H9 (cell line): ENCODE results near the gene NCLN. TPM values are rescaled to one million over a fixed set of nuclear protein-coding genes. Genes with fewer than 3 reads are reported as not detected.

Source experiments
- DNase-seq: peaks from one replicate; pipeline ENCODE4 v3.0.0-alpha.2; 2017
- H2AFZ ChIP-seq: one replicate; pipeline ENCODE4 v1.6.1; 2013; ENCODE audit warnings: mild to moderate bottlenecking, low read length, control low read depth, moderate library complexity
- H2AK5ac ChIP-seq: 2 replicates; pipeline ENCODE4 v1.6.1; 2013; ENCODE audit warnings: low read length, control low read depth, mixed read lengths; ENCODE audit not compliant: insufficient read length
- H2BK120ac ChIP-seq: one replicate; pipeline ENCODE4 v1.6.1; 2013; ENCODE audit warnings: low read depth, mild to moderate bottlenecking, low read length, control low read depth, inconsistent platforms; ENCODE audit not compliant: poor library complexity, severe bottlenecking
- H2BK12ac ChIP-seq: 2 replicates; pipeline ENCODE4 v1.6.1; 2013; ENCODE audit warnings: low read length, control low read depth, mixed read lengths, low read depth; ENCODE audit not compliant: insufficient read length
- H2BK15ac ChIP-seq: 2 replicates; pipeline ENCODE4 v1.6.1; 2013; ENCODE audit warnings: low read depth, low read length, control low read depth
- H2BK20ac ChIP-seq: one replicate; pipeline ENCODE4 v1.6.1; 2013; ENCODE audit warnings: low read depth, mild to moderate bottlenecking, low read length, control low read depth, inconsistent platforms; ENCODE audit not compliant: poor library complexity, severe bottlenecking
- H2BK5ac ChIP-seq: 2 replicates; pipeline ENCODE4 v1.6.1; 2013; ENCODE audit warnings: low read length, control low read depth, mixed read lengths; ENCODE audit not compliant: insufficient read length
- H3K14ac ChIP-seq: 2 replicates; pipeline ENCODE4 v1.6.1; 2013; ENCODE audit warnings: low read length, control low read depth; ENCODE audit not compliant: insufficient read depth
- H3K18ac ChIP-seq: 2 replicates; pipeline ENCODE4 v1.6.1; 2013; ENCODE audit warnings: low read depth, mild to moderate bottlenecking, mixed read lengths, low read length, control low read depth; ENCODE audit not compliant: insufficient read length
- H3K23ac ChIP-seq: 2 replicates; pipeline ENCODE4 v1.6.1; 2013; ENCODE audit warnings: low read length, control low read depth, mixed read lengths, low read depth; ENCODE audit not compliant: insufficient read length
- H3K23me2 ChIP-seq: 2 replicates; pipeline ENCODE4 v1.6.1; 2013; ENCODE audit warnings: low read depth, mild to moderate bottlenecking, mixed read lengths, low read length, control low read depth; ENCODE audit not compliant: insufficient read length, poor library complexity, severe bottlenecking
- H3K27ac ChIP-seq: 2 replicates; pipeline ENCODE4 v1.5.1; 2013; ENCODE audit warnings: low read length, control low read depth, mixed read lengths, low read depth; ENCODE audit not compliant: insufficient read length
- H3K27me3 ChIP-seq: 2 replicates; pipeline ENCODE4 v1.6.1; 2013; ENCODE audit warnings: low read length, control low read depth, inconsistent platforms; ENCODE audit not compliant: insufficient read depth
- H3K4ac ChIP-seq: 2 replicates; pipeline ENCODE4 v1.6.1; 2013; ENCODE audit warnings: low read depth, mild to moderate bottlenecking, control low read depth, inconsistent platforms, low read length, moderate library complexity
- H3K4me1 ChIP-seq: 2 replicates; pipeline ENCODE4 v1.6.1; 2013; ENCODE audit warnings: low read length, control low read depth, inconsistent platforms; ENCODE audit not compliant: insufficient read depth
- H3K4me2 ChIP-seq: 2 replicates; pipeline ENCODE4 v1.6.1; 2013; ENCODE audit warnings: low read length, control low read depth, mixed read lengths; ENCODE audit not compliant: insufficient read length, insufficient read depth
- H3K56ac ChIP-seq: 2 replicates; pipeline ENCODE4 v1.6.1; 2013; ENCODE audit warnings: low read depth, mild to moderate bottlenecking, mixed read lengths, low read length, control low read depth; ENCODE audit not compliant: insufficient read length
- H3K79me1 ChIP-seq: 2 replicates; pipeline ENCODE4 v1.6.1; 2013; ENCODE audit warnings: low read depth, mild to moderate bottlenecking, moderate library complexity, low read length, control low read depth, inconsistent platforms; ENCODE audit not compliant: insufficient read depth, poor library complexity, severe bottlenecking
- H3K79me2 ChIP-seq: 2 replicates; pipeline ENCODE4 v1.6.1; 2013; ENCODE audit warnings: low read length, control low read depth, inconsistent platforms; ENCODE audit not compliant: insufficient read depth
- H3K9ac ChIP-seq: 2 replicates; pipeline ENCODE4 v1.6.1; 2013; ENCODE audit warnings: low read length, control low read depth, mixed read lengths; ENCODE audit not compliant: insufficient read length; ENCODE audit errors: extremely low read depth
- H3K9me3 ChIP-seq: one replicate; pipeline ENCODE4 v1.6.1; 2013; ENCODE audit warnings: low read depth, low read length, inconsistent platforms; ENCODE audit not compliant: control insufficient read depth
- H3T11ph ChIP-seq: one replicate; pipeline ENCODE4 v1.6.1; 2013; ENCODE audit warnings: mild to moderate bottlenecking, low read length, control low read depth, inconsistent platforms
- H4K20me1 ChIP-seq: one replicate; pipeline ENCODE4 v1.6.1; 2013; ENCODE audit not compliant: control insufficient read depth, insufficient read length, insufficient read depth
- H4K5ac ChIP-seq: 2 replicates; pipeline ENCODE4 v1.6.1; 2013; ENCODE audit warnings: low read depth, mild to moderate bottlenecking, mixed read lengths, low read length, control low read depth; ENCODE audit not compliant: insufficient read length
- H4K8ac ChIP-seq: replicated peaks from 2 replicates; pipeline ENCODE4 v1.6.1; 2013; ENCODE audit warnings: low read length, control low read depth, mixed read lengths, low read depth; ENCODE audit not compliant: insufficient read length
- H4K91ac ChIP-seq: 2 replicates; pipeline ENCODE4 v1.6.1; 2013; ENCODE audit warnings: low read depth, mild to moderate bottlenecking, moderate library complexity, mixed read lengths, low read length, control low read depth; ENCODE audit not compliant: insufficient read length
- H3K27ac Mint-ChIP-seq, 3 experiments: 2 replicates in 2 of 3; 3 replicates in 1 of 3; pipeline ENCODE4 v1.8.0; 2020 to 2021; ENCODE audit warnings: mixed read lengths in 3 of 3, mild to moderate bottlenecking in 1 of 3, moderate library complexity in 1 of 3
- H3K27me3 Mint-ChIP-seq: 2 replicates; pipeline ENCODE4 v1.8.0; 2021; ENCODE audit warnings: low read depth, mild to moderate bottlenecking, moderate library complexity, mixed read lengths
- H3K36me3 Mint-ChIP-seq, 3 experiments: 2 replicates in 2 of 3; 3 replicates in 1 of 3; pipeline ENCODE4 v1.8.0; 2020 to 2021; ENCODE audit warnings: low read depth in 3 of 3, mixed read lengths in 3 of 3; ENCODE audit not compliant: insufficient read depth in 1 of 3
- H3K4me1 Mint-ChIP-seq, 2 experiments: 2 replicates each; pipeline ENCODE4 v1.8.0; 2020; ENCODE audit warnings: mixed read lengths in 2 of 2
- H3K4me3 Mint-ChIP-seq, 2 experiments: 2 replicates in 1 of 2; 3 replicates in 1 of 2; pipeline ENCODE4 v1.8.0; 2020 to 2021; ENCODE audit warnings: mild to moderate bottlenecking in 2 of 2, mixed read lengths in 2 of 2, moderate library complexity in 1 of 2
- H3K9me3 Mint-ChIP-seq, 2 experiments: 2 replicates in 1 of 2; 3 replicates in 1 of 2; pipeline ENCODE4 v1.8.0; 2020; ENCODE audit warnings: mild to moderate bottlenecking in 2 of 2, mixed read lengths in 2 of 2, moderate library complexity in 1 of 2
- WGBS: extraction: QIAGEN DNeasy Blood & Tissue Kit; methylation state at CpG from one replicate; pipeline ENCODE4 v1.1.7; 2013; ENCODE audit warnings: missing lambda C conversion rate, low lambda C conversion rate, mixed read lengths; ENCODE audit not compliant: insufficient read length; ENCODE audit errors: extremely low coverage; 5-methylcytosine and 5-hydroxymethylcytosine counted together
- total RNA-seq: library from RNA; stranded (reverse); gene quantifications from 2 replicates; pipeline ENCODE4 v1.2.1, GENCODE V29; 2021
- TF ChIP-seq, protein P1 (sequence below): fragments of 200-600 bp; sonication (generic); conservative IDR thresholded peaks from 3 replicates; pipeline ENCODE4 v1.8.0; 2021; ENCODE audit warnings: antibody characterized with exemption, mild to moderate bottlenecking

Gene NCLN
- total RNA-seq, 1 experiment from 2014 or later: 94.8 TPM

DNA sequence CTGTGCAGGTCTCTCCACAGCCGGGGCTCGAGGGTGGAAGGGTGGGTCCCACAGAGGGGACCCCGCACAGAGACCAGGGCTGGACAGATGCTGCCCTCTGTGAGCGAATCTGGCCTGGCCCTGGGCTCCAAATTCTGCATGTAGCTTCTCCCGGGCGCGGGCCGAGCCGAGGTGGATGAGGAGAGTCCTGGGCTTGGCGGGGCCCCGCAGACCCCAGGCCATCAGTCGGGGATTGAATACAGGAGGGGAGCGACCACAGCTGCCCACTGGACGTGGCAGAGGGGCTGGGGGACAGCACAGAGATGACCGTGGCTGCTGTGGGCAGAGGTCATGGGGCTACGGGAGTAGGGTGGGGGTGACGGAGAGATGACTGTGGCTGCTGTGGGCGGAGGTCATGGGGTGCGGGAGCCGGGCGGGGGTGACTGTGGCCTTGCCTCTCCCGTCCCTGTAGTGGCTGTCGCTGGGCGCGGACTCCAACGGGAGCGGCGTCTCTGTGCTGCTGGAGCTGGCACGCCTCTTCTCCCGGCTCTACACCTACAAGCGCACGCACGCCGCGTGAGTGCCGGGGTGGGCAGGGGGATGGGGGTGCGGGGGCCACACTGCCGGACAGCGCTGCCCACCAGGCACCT, 15.5 kb downstream of the NCLN start:
- Histone ChIP-seq H2BK20ac (no peak overlapping the region), H3K23ac (no peak overlapping the region), H2BK12ac (no peak overlapping the region), H3T11ph (no peak overlapping the region), H3K79me1 (peaks cover 3% of the 10 kb centered on the region), H3K79me2 (no peaks in the 10 kb centered on the region), H3K56ac (no peak overlapping the region), H3K9me3 (no peaks in the 10 kb centered on the region), H3K27me3 (no peaks in the 10 kb centered on the region), H2BK15ac (no peak overlapping the region), H3K14ac (no peak overlapping the region), H3K18ac (no peak overlapping the region), H3K9ac (no peak overlapping the region), H4K91ac (no peak overlapping the region), H4K5ac (no peak overlapping the region), H2AFZ (no peak overlapping the region), H4K20me1 (no peaks in the 10 kb centered on the region), H2BK120ac (no peak overlapping the region), H3K4ac (no peak overlapping the region), H3K4me2 (no peak overlapping the region), H2AK5ac (no peak overlapping the region), H3K23me2 (no peaks in the 10 kb centered on the region), H4K8ac (no peak overlapping the region), H3K4me1 (no peaks in the 10 kb centered on the region), H2BK5ac (no peak overlapping the region), H3K27ac (no peak overlapping the region)
- no peak overlapping the region; a peak in 1 of 7 replicates for H3K27ac Mint-ChIP-seq
- peaks cover 2 to 24% (median 6%) of the 10 kb centered on the region in 3 experiments; a peak in 5 of 7 replicates for H3K36me3 Mint-ChIP-seq
- WGBS: no CpG with 5 or more reads among the region's 39 CpGs
- TF ChIP-seq, protein P1, sequence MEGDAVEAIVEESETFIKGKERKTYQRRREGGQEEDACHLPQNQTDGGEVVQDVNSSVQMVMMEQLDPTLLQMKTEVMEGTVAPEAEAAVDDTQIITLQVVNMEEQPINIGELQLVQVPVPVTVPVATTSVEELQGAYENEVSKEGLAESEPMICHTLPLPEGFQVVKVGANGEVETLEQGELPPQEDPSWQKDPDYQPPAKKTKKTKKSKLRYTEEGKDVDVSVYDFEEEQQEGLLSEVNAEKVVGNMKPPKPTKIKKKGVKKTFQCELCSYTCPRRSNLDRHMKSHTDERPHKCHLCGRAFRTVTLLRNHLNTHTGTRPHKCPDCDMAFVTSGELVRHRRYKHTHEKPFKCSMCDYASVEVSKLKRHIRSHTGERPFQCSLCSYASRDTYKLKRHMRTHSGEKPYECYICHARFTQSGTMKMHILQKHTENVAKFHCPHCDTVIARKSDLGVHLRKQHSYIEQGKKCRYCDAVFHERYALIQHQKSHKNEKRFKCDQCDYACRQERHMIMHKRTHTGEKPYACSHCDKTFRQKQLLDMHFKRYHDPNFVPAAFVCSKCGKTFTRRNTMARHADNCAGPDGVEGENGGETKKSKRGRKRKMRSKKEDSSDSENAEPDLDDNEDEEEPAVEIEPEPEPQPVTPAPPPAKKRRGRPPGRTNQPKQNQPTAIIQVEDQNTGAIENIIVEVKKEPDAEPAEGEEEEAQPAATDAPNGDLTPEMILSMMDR: no peak
- H3K4me3 Mint-ChIP-seq: no peak overlapping the region
- no peaks in the 10 kb centered on the region for H3K4me1 Mint-ChIP-seq
- DNase-seq: no peak
- H3K27me3 Mint-ChIP-seq: no peaks in the 10 kb centered on the region
- H3K9me3 Mint-ChIP-seq: no peaks in the 10 kb centered on the region
